ENCODE data around the gene TM4SF4.

DNA sequence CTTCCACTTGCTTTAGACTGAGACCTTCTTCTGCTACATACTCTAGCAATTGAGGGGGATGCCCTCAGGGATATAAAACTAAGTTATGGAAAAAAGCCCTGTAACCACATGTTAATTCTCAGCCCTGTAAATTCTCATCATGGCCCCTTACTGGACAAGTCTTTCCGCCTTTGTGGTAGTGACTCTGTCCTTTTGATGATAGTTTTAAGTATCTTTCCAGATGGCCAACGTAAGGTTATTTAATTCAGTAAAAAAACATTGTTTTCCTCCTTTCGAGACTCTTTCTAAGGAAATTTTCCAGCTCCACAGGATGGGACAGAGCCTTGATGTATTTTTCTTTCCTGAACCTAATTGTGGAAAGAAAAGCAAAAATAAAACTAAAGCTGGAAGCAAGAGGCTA is 25.3 kb upstream of the TM4SF4 start:
- TF ChIP-seq CTCF (conservative IDR thresholded peaks at IDR 0.05 in 1 of 2, IDR thresholded peaks at IDR 0.05 in 1 of 2; ENCODE audit: extremely low read depth in 1 of 2, insufficient read depth in 1 of 2, low read depth in 1 of 2, low read length in 2 of 2) (no peak), EZH2 (IDR thresholded peaks at IDR 0.05; ENCODE audit: borderline replicate concordance, low read length) (no peak)
